ENCODE results near the gene RHOBTB1. TPM values are rescaled to one million over a fixed set of nuclear protein-coding genes. Genes with fewer than 3 reads are reported as not detected.

The RHOBTB1 gene
- total and polyA plus RNA-seq, 9 of the 15 experiments (the other 6 are each of a cell fraction or from before 2014, with no cell fraction given) = 1.7 to 11.7 (median 9.3) TPM

GRCh38 chr10:60979667-60980104 lies 35.7 kb upstream of the RHOBTB1 start (continued):
- TF ChIP-seq PURB (CRISPR knock-in tag; IDR thresholded peaks at IDR 0.05; ENCODE audit: low read depth) (no peak), IRF2 (CRISPR knock-in tag; IDR thresholded peaks at IDR 0.05) (no peak), CBX8 (IDR thresholded peaks at IDR 0.05; ENCODE audit: borderline replicate concordance, extremely low read depth, low read depth, low read length, poor library complexity, severe bottlenecking) (no peak), TAF15 (IDR thresholded peaks at IDR 0.05; ENCODE audit: low read depth, low read length) (no peak), PHB (CRISPR knock-in tag; IDR thresholded peaks at IDR 0.05) (no peak), NELFE (IDR thresholded peaks at IDR 0.05; ENCODE audit: insufficient read depth, insufficient read length) (no peak), ZBTB1 (CRISPR knock-in tag; IDR thresholded peaks at IDR 0.05; ENCODE audit: borderline replicate concordance, low read depth) (no peak), ZNF134 (CRISPR knock-in tag; conservative IDR thresholded peaks at IDR 0.05) (no peak)
- TF ChIP-seq, protein P1, sequence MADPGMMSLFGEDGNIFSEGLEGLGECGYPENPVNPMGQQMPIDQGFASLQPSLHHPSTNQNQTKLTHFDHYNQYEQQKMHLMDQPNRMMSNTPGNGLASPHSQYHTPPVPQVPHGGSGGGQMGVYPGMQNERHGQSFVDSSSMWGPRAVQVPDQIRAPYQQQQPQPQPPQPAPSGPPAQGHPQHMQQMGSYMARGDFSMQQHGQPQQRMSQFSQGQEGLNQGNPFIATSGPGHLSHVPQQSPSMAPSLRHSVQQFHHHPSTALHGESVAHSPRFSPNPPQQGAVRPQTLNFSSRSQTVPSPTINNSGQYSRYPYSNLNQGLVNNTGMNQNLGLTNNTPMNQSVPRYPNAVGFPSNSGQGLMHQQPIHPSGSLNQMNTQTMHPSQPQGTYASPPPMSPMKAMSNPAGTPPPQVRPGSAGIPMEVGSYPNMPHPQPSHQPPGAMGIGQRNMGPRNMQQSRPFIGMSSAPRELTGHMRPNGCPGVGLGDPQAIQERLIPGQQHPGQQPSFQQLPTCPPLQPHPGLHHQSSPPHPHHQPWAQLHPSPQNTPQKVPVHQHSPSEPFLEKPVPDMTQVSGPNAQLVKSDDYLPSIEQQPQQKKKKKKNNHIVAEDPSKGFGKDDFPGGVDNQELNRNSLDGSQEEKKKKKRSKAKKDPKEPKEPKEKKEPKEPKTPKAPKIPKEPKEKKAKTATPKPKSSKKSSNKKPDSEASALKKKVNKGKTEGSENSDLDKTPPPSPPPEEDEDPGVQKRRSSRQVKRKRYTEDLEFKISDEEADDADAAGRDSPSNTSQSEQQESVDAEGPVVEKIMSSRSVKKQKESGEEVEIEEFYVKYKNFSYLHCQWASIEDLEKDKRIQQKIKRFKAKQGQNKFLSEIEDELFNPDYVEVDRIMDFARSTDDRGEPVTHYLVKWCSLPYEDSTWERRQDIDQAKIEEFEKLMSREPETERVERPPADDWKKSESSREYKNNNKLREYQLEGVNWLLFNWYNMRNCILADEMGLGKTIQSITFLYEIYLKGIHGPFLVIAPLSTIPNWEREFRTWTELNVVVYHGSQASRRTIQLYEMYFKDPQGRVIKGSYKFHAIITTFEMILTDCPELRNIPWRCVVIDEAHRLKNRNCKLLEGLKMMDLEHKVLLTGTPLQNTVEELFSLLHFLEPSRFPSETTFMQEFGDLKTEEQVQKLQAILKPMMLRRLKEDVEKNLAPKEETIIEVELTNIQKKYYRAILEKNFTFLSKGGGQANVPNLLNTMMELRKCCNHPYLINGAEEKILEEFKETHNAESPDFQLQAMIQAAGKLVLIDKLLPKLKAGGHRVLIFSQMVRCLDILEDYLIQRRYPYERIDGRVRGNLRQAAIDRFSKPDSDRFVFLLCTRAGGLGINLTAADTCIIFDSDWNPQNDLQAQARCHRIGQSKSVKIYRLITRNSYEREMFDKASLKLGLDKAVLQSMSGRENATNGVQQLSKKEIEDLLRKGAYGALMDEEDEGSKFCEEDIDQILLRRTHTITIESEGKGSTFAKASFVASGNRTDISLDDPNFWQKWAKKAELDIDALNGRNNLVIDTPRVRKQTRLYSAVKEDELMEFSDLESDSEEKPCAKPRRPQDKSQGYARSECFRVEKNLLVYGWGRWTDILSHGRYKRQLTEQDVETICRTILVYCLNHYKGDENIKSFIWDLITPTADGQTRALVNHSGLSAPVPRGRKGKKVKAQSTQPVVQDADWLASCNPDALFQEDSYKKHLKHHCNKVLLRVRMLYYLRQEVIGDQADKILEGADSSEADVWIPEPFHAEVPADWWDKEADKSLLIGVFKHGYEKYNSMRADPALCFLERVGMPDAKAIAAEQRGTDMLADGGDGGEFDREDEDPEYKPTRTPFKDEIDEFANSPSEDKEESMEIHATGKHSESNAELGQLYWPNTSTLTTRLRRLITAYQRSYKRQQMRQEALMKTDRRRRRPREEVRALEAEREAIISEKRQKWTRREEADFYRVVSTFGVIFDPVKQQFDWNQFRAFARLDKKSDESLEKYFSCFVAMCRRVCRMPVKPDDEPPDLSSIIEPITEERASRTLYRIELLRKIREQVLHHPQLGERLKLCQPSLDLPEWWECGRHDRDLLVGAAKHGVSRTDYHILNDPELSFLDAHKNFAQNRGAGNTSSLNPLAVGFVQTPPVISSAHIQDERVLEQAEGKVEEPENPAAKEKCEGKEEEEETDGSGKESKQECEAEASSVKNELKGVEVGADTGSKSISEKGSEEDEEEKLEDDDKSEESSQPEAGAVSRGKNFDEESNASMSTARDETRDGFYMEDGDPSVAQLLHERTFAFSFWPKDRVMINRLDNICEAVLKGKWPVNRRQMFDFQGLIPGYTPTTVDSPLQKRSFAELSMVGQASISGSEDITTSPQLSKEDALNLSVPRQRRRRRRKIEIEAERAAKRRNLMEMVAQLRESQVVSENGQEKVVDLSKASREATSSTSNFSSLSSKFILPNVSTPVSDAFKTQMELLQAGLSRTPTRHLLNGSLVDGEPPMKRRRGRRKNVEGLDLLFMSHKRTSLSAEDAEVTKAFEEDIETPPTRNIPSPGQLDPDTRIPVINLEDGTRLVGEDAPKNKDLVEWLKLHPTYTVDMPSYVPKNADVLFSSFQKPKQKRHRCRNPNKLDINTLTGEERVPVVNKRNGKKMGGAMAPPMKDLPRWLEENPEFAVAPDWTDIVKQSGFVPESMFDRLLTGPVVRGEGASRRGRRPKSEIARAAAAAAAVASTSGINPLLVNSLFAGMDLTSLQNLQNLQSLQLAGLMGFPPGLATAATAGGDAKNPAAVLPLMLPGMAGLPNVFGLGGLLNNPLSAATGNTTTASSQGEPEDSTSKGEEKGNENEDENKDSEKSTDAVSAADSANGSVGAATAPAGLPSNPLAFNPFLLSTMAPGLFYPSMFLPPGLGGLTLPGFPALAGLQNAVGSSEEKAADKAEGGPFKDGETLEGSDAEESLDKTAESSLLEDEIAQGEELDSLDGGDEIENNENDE (IDR thresholded peaks at IDR 0.05; ENCODE audit: low read depth, low read length) = no peak
- TF ChIP-seq, protein P2, sequence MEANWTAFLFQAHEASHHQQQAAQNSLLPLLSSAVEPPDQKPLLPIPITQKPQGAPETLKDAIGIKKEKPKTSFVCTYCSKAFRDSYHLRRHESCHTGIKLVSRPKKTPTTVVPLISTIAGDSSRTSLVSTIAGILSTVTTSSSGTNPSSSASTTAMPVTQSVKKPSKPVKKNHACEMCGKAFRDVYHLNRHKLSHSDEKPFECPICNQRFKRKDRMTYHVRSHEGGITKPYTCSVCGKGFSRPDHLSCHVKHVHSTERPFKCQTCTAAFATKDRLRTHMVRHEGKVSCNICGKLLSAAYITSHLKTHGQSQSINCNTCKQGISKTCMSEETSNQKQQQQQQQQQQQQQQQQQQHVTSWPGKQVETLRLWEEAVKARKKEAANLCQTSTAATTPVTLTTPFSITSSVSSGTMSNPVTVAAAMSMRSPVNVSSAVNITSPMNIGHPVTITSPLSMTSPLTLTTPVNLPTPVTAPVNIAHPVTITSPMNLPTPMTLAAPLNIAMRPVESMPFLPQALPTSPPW (CRISPR knock-in tag; IDR thresholded peaks at IDR 0.05) = no peak
- TF ChIP-seq, protein P3, sequence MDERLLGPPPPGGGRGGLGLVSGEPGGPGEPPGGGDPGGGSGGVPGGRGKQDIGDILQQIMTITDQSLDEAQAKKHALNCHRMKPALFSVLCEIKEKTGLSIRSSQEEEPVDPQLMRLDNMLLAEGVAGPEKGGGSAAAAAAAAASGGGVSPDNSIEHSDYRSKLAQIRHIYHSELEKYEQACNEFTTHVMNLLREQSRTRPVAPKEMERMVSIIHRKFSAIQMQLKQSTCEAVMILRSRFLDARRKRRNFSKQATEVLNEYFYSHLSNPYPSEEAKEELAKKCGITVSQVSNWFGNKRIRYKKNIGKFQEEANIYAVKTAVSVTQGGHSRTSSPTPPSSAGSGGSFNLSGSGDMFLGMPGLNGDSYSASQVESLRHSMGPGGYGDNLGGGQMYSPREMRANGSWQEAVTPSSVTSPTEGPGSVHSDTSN (CRISPR knock-in tag; IDR thresholded peaks at IDR 0.05; ENCODE audit: low read depth) = no peak
- TF ChIP-seq, protein P3 (tag; conservative IDR thresholded peaks at IDR 0.05; ENCODE audit: low read depth) = 0 out of 2 replicates have a peak, but pooled peaks have one; percentile 26

Measured in K562 (cell line).